ENCODE results near the gene GOT1.

- TF ChIP-seq EZH2 (IDR thresholded peaks at IDR 0.05; ENCODE audit: insufficient read depth, poor library complexity, severe bottlenecking): no peak
- no peak for TF ChIP-seq EZH2phosphoT487 (IDR thresholded peaks at IDR 0.05; ENCODE audit: insufficient read depth, low read depth)
These were observed 28.8 kb upstream of the GOT1 start for GRCh38 chr10:99459217-99459616.

Measured in GM23248 (cell line).